Measurements from ENCODE around the gene CPEB2.

DNA sequence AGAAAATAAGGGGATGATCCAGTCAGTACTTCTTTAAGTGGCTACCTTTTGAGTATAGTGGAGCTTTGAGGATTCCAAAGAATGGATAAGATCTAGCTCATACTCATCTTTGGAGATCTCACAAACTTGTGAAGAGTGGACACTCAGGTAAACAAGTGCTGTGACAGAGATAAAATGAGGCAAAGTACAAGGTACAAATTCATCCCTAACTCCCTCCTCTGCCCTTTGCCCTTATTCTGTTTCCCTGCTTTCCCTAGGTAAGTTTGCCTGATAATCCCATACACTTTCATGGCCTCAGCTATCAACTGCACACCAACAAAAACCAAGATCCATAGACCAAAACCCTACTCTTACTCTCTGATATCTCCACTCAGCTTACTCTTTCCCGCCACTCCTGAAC lies 16.4 kb upstream of the CPEB2 start:
- no peak for TF ChIP-seq CTCF (IDR thresholded peaks at IDR 0.05 in 8 of 11, conservative IDR thresholded peaks at IDR 0.05 in 3 of 11)
- TF ChIP-seq POLR2AphosphoS5 (IDR thresholded peaks at IDR 0.05) = no peak
